Renal cortical epithelial cell (primary cell): Measurements from ENCODE around the gene DEFB131B. TPM values are rescaled to one million over a fixed set of nuclear protein-coding genes. Genes with fewer than 3 reads are reported as not detected.
"Not testable (repeated sequence)": the region's sequence is repeated elsewhere in the genome, so short reads cannot be mapped to it uniquely, and the experiment has no call there.

ENCODE experiments used
- DNase-seq: peaks from one replicate; pipeline ENCODE4 v3.0.0-alpha.2; 2011; ENCODE audit warnings: low read depth
- total RNA-seq: library from RNA; depleted of rRNA; stranded (reverse); fragments of >200 nt; gene quantifications from 2 replicates; pipeline ENCODE4 v1.2.3, GENCODE V29; 2014

The DEFB131B gene
- total RNA-seq, 1 donor from 2014 or later: not detected

- not testable (repeated sequence) for DNase-seq
Measured at GRCh38 chr11:71911321-71911985, 33.2 kb downstream of the DEFB131B start.

GRCh38 chr11:71911986-71912340, 33.7 kb downstream of the DEFB131B start:
- DNase-seq: not testable (repeated sequence)

GRCh38 chr11:71913756-71914526, 35.7 kb downstream of the DEFB131B start:
- DNase-seq: no peak

DNA sequence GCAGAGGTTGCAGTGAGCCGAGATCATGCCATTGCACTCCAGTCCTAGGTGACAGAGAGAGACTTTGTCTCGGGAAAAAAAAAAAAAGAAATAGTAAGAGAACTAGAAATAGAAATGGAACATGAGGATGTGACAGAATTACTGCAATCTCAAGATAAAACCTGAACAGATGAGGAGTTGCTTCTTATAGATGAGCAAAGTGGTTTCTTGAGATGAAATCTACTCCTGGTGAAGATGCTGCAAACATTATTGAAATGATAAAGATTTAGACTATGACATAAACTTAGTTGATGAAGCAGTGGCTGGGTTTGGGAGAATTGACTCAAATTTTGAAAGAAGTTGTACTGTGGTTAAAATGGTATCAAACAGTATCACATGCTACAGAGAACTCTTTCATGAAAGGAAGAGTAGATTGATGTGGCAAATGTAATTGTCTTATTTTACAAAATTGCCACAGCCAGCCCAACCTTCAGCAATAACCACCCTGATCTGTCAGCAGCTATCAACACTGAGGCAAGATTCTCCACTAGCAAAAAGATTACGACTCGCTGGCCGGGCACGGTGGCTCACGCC, 36.5 kb downstream of the DEFB131B start:
- DNase-seq: no peak

DNA sequence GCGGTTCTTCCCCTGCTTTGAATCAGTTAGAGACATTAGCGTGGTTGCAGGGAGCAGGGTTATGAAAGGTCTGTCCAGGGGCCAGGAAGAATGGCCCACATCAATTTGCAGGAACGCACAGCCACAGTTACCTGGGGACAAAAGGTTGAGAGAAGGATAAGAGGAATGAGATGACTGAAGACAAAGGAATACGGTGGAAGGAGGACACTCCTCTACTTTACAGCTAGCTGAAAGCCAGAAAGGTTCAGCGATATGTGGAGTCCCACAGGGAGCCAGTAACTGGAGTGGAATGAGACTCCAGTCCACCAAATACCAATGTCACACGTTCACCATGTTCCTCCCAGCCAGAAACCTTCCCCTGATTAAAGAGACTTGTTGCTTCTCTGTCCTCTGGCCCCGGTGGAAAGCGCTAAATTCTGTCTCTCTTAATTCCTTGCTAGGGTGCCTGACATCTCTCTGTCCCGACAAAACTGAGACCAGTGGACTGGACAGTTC, 39.4 kb downstream of the DEFB131B start:
- no peak for DNase-seq

DNA sequence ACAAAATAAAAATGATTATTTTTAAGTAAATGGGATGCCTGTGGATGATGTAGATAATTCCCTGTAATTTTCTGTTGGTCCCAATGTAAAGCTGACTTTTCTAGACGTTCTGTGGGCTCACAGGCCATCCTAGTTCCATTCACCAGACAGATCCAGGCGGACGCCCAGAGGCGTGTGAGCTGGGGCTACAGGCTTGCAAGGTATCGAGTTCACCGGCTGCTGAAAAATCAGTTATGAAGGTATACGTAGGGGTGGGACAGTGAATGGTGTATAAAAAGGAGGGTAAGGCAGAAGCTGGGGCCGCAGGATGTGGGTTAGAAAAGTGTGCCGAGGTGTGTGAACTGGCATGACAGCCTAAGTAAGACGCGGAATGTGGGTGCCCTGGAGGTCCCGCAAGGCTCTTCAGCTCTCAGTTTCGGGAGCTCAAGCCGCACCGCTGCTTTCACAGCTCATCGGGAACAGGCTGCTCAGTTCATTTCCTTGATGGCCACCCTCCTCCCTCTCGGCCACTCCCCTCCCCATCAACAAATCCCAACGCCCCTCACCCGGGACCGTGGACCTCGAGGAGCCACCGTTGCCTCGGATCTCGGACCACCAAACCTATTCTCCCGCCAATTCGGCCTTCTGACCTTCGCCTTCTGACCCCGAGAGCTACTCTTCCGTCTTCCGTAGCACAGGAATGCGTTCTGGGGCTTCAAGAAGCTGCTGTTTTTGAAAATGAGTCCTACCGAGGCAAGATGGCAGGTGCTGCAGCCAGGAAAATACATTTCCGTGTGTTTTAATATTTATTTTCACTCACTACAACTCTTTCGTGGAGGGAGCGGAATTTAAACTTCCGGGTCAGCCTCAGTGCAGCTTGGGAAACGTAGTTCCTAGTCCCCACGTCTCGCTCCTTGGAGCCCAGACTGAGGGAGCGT, 49.8 kb downstream of the DEFB131B start, which contains the start of gene XNDC1N:
TSS of gene XNDC1N (minus strand) at position 775 of the 917 bp plus-strand sequence. CDS start 5,241 bp downstream, outside the sequence.
- DNase-seq: peak; percentile 84

DNA sequence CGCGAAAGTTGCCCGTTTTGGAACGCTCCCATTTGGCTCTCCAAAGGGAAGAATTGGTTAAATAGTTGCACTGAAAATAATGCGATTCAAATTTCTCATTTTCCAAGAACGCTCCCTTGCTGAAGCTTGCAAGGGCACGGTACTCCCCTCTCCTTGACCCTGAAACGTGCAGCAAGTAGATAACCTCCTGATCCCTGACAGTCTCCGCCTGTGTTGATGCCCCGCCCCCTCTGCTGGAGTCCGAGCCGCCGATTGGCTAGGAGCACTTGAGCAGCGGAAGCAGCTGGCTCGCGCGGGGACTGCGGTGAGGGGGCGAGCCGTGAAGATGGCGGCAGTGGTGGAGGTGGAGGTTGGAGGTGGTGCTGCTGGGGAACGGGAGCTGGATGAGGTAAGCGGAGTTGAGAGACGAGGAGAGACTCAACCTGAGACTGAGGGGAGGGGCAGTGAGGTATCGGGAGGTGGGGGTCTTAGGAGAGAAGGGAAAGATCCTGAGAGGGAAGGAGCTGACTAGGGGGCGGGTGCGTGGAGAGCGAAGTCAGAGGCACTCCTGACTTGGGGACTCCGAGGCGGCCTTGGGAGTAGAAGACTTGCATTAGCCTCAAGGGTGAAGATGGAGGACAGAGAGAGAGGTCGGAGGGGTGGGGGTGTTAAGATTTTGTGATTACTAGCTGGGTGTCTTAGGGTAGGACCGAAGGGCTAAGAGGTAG, 50.6 kb downstream of the DEFB131B start, which contains the start of gene RNF121:
TSS of gene RNF121 (plus strand) at position 310 of the 707 bp plus-strand sequence. CDS start at position 326, 16 bp downstream.
- peak; percentile 87 for DNase-seq

- DNase-seq: no peak
Measured at GRCh38 chr11:71929491-71929890, 51.2 kb downstream of the DEFB131B start.

GRCh38 chr11:71930556-71931244, 52.4 kb downstream of the DEFB131B start:
- no peak for DNase-seq

GRCh38 chr11:71931245-71931602, 53.0 kb downstream of the DEFB131B start:
- no peak for DNase-seq

DNA sequence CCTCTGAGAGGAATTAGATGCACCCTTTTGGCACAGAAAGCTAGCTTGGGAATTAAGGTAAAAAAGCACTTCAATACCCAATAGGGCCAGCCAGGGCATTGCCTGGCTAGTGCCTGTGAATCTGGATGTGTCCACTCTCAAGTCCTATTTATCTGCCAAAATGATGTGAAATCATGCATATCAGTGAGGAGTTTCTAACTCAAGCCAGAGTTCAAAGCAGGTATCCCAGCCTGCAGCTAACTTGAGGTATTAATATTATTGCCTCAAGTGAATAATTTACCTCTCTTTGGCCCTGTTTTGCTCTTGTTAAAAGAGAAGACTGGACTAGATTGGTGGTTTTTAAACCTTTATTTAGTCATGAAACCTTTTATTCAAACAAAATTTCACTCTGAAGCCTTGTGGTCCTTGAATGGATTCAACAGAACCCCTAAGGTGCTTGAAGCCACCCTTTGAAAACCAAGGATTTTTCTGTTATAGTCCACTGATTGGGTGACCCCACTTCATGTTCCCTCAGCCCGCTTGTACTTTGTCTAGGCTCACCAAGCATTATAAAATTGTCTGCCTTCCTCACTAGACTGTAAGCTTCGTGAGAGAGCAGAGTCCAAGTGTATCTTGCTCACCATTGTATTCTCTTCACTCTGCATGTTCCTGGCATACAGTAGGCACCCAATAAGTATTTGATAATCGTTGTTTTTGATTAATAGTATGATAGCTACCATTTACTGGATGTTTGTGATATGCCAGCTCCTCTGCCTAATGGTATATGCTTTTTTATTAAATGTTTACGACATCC, 55.1 kb downstream of the DEFB131B start:
- peak; percentile 78 for DNase-seq

Other genes with a start within 250 kb of the DEFB131B start
- gene DEFB108B, start 45.3 kb upstream of the DEFB131B start, total RNA-seq: not detected in 2 replicates
- gene XNDC1N, start 50.1 kb downstream of the DEFB131B start, total RNA-seq: 8.5 and 10.5 TPM in 2 replicates
- 44.1 and 84.4 TPM in 2 replicates for gene RNF121, start 50.6 kb downstream of the DEFB131B start, total RNA-seq
- gene IL18BP, start 120.5 kb downstream of the DEFB131B start, total RNA-seq: 1.6 and 4.8 TPM in 2 replicates
- gene NUMA1, start 202.1 kb downstream of the DEFB131B start, total RNA-seq: 123 and 183 TPM in 2 replicates
- gene LRRC51, start 202.4 kb downstream of the DEFB131B start, total RNA-seq: 6.8 and 11.7 TPM in 2 replicates
- 77.4 and 82.0 TPM in 2 replicates for gene LAMTOR1, start 224.8 kb downstream of the DEFB131B start, total RNA-seq
- not detected in 2 replicates for gene TOMT, start 227.5 kb downstream of the DEFB131B start, total RNA-seq
- gene ANAPC15, start 234.2 kb downstream of the DEFB131B start, total RNA-seq: 17.2 and 21.5 TPM in 2 replicates